Thyroid gland (tissue), 4 donors: ENCODE data around the gene PTPRT. TPM values are rescaled to one million over a fixed set of nuclear protein-coding genes. Genes with fewer than 3 reads are reported as not detected.
"Not testable (repeated sequence)": the region's sequence is repeated elsewhere in the genome, so short reads cannot be mapped to it uniquely, and the experiment has no call there.

Source experiments
- DNase-seq, 2 donors: peaks; one replicate each; pipeline ENCODE4 v3.0.0-alpha.2; 2019
- H3K27ac ChIP-seq, 3 donors: fragments of 200-600 bp; sonication (generic); 1 replicate in 2 of 3; 2 replicates in 1 of 3; pipeline ENCODE4 v1.5.1; 2016 to 2019; ENCODE audit warnings: mild to moderate bottlenecking in 1 of 3, moderate library complexity in 1 of 3
- H3K27me3 ChIP-seq: fragments of 200-600 bp; sonication (generic); one replicate; pipeline ENCODE4 v1.5.1; 2019
- H3K36me3 ChIP-seq, 2 donors: fragments of 200-600 bp; sonication (generic); one replicate each; pipeline ENCODE4 v1.5.1; 2016 to 2019
- H3K4me1 ChIP-seq, 2 donors: fragments of 200-600 bp; sonication (generic); one replicate each; pipeline ENCODE4 v1.5.1; 2017 to 2019
- H3K4me3 ChIP-seq, 3 donors: fragments of 200-600 bp; sonication (generic); replicated peaks in 1 of 3; 1 replicate in 2 of 3; 2 replicates in 1 of 3; pipeline ENCODE4 v1.5.1; 2016; ENCODE audit warnings: mild to moderate bottlenecking in 1 of 3
- H3K9me3 ChIP-seq: fragments of 200-600 bp; sonication (generic); one replicate; pipeline ENCODE4 v1.5.1; 2017
- POLR2A ChIP-seq, 2 donors: fragments of 450-650 bp; IDR thresholded peaks; one replicate each; pipeline ENCODE4 v1.6.1; 2017; ENCODE audit warnings: antibody characterized with exemption in 2 of 2, mild to moderate bottlenecking in 2 of 2, moderate library complexity in 1 of 2
- WGBS, 2 donors: methylation state at CpG; one replicate each; pipeline ENCODE4 v1.1.5; 2017; 5-methylcytosine and 5-hydroxymethylcytosine counted together
- intact Hi-C: fragments of 100-400 bp; cut with DNase I; formaldehyde crosslinking; loops from one replicate; pipeline ENCODE4 v1.15.1; 2023
- total RNA-seq, 4 donors: library from RNA; depleted of rRNA; stranded (reverse); fragments of >200 nt; gene quantifications; one replicate each; pipeline ENCODE4 v1.2.3, GENCODE V29; 2016
- TF ChIP-seq, protein P1 (sequence below), 6 experiments: fragments of 200-600 bp in 3 of 6; fragments of 450-650 bp in 3 of 6; sonication (generic) in 3 of 6; IDR thresholded peaks; one replicate each; pipeline ENCODE4 v1.5.1; 2016 to 2019; ENCODE audit warnings: antibody characterized with exemption in 6 of 6, mild to moderate bottlenecking in 2 of 6, inconsistent platforms in 1 of 6, moderate library complexity in 1 of 6

Gene PTPRT
- total RNA-seq, 4 donors from 2014 or later = 0.11 to 0.15 TPM; not detected in 2

DNA sequence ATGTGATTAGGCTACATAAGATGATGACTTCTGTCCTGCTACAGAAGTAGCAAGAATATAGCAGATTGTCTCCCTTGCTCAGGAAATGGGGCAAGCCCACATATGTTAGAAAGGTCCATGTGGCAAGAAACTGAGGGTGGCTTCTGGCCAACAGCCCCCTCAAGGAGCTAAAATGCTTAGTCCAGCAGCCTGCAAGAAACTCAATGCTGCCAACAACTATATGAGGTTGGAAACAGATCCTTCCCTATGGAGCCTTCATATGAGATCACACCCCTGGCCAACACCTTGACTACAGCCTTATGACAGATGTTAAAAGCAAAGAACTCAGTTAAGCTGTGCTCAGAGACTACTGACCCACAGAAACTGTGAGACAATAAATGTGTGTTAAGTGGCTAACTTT, 22.1 kb downstream of the PTPRT start:
- no peak overlapping the region for H3K27ac ChIP-seq
- no peak overlapping the region for H3K4me3 ChIP-seq
- intact Hi-C loops = no loop called here
- no peaks in the 10 kb centered on the region for H3K27me3 ChIP-seq
- no peaks in the 10 kb centered on the region for H3K4me1 ChIP-seq
- no peaks in the 10 kb centered on the region for H3K9me3 ChIP-seq
- TF ChIP-seq POLR2A (IDR thresholded peaks at IDR 0.05) = no peak
- TF ChIP-seq, protein P1, sequence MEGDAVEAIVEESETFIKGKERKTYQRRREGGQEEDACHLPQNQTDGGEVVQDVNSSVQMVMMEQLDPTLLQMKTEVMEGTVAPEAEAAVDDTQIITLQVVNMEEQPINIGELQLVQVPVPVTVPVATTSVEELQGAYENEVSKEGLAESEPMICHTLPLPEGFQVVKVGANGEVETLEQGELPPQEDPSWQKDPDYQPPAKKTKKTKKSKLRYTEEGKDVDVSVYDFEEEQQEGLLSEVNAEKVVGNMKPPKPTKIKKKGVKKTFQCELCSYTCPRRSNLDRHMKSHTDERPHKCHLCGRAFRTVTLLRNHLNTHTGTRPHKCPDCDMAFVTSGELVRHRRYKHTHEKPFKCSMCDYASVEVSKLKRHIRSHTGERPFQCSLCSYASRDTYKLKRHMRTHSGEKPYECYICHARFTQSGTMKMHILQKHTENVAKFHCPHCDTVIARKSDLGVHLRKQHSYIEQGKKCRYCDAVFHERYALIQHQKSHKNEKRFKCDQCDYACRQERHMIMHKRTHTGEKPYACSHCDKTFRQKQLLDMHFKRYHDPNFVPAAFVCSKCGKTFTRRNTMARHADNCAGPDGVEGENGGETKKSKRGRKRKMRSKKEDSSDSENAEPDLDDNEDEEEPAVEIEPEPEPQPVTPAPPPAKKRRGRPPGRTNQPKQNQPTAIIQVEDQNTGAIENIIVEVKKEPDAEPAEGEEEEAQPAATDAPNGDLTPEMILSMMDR (IDR thresholded peaks at IDR 0.05) = no peak
- no peak for DNase-seq
- no peaks in the 10 kb centered on the region for H3K36me3 ChIP-seq

DNA sequence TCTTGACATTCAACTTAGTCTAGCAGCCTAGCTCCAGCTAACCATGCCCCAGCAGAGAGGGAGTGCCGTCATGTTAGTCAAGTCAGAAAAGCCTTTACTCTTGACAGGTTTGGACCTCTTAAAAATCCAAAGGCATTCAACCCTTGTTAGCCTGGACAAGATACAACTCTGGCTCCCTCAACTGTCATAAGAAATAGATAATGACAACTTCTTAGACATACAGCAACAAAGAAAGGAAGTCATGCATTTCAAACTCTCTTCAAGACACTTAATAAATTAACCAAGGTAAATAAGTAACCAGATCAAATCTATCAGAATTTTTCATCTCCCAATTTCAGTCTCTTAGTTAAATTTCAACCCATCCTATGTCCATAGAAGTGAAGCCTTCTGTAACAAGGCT, 22.7 kb downstream of the PTPRT start:
- no peaks in the 10 kb centered on the region for H3K4me1 ChIP-seq
- H3K4me3 ChIP-seq = no peak overlapping the region
- TF ChIP-seq, protein P1 (IDR thresholded peaks at IDR 0.05) = no peak
- TF ChIP-seq POLR2A (IDR thresholded peaks at IDR 0.05) = no peak
- no peaks in the 10 kb centered on the region for H3K36me3 ChIP-seq
- no peaks in the 10 kb centered on the region for H3K9me3 ChIP-seq
- H3K27ac ChIP-seq = no peak overlapping the region
- no peak for DNase-seq
- intact Hi-C loops = no loop called here
- WGBS, 2 donors = 43 to 46% methylated on average over 1 of the region's 1 CpG
- no peaks in the 10 kb centered on the region for H3K27me3 ChIP-seq

DNA sequence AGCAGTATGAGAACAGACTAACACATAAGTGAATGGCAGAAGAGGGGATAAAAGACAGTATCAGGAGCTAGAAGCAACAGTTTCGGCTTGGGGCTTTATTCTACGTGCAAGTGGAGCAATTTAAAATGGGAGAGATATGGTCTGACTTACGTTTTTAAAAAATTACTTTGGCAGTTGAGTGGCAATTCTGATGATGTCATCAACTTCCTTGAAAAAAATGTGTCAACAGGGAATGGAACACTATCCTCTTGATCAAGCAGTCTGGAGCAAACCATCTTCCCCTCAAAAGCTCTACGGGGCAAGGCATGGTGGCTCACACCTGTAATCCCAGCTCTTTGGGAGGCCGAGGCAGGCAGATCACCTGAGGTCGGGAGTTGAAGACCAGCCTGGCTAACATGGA, 24.1 kb downstream of the PTPRT start:
- no peaks in the 10 kb centered on the region for H3K36me3 ChIP-seq
- no peaks in the 10 kb centered on the region for H3K4me1 ChIP-seq
- TF ChIP-seq, protein P1 (IDR thresholded peaks at IDR 0.05) = no peak
- TF ChIP-seq POLR2A (IDR thresholded peaks at IDR 0.05) = no peak
- H3K9me3 ChIP-seq = no peaks in the 10 kb centered on the region
- no peak overlapping the region for H3K27ac ChIP-seq
- 85 to 88% methylated on average over 6 of the region's 6 CpGs for WGBS, 2 donors
- DNase-seq = no peak
- intact Hi-C loops = no loop called here
- no peak overlapping the region for H3K4me3 ChIP-seq
- no peaks in the 10 kb centered on the region for H3K27me3 ChIP-seq

DNA sequence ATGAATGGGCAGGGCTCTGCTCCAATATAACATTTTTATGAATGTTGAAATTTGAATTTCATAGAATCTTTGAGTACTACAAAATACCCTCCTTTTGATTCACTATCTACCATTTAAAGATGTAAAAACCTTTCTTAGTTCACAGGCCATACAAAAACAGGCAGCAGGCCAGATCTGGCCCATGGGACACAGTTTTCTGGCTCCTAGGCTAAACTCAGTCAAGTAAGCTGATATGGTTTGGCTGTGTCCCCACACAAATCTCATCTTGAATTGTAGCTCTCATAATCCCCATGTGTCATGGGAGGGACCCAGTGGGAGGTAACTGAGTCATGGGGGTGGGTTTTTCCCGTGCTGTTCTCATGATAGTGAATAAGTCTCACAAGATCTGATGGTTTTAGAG, 25.0 kb downstream of the PTPRT start:
- H3K27ac ChIP-seq, H3K27me3 ChIP-seq, H3K36me3 ChIP-seq, H3K4me3 ChIP-seq, DNase-seq, H3K9me3 ChIP-seq, H3K4me1 ChIP-seq, intact Hi-C loops: not testable (repeated sequence)
- WGBS, 2 donors = 58 to 65% methylated on average over 1 of the region's 1 CpG

DNA sequence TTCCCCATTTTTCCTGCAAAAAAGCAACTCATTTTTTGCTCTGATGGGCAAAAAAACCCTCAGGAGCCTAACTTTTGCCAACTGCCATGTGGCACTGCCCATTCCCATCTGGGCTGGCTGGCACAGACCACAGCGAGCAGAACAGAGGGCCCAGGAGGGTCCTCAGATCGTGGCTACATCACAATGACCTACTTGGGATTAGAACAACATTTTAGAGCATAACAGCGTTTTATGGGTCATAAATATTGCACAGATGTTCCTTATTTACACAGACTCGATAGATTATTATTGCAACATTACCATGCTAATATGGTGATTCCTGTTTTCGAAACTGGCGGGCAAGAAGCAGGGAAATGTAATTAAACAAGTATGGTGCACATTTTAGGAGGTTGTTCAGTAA, 28.0 kb downstream of the PTPRT start:
- H3K36me3 ChIP-seq = no peaks in the 10 kb centered on the region
- no peak overlapping the region for H3K4me3 ChIP-seq
- intact Hi-C loops = no loop called here
- no peak overlapping the region for H3K27ac ChIP-seq
- no peaks in the 10 kb centered on the region for H3K4me1 ChIP-seq
- H3K9me3 ChIP-seq = no peaks in the 10 kb centered on the region
- no peaks in the 10 kb centered on the region for H3K27me3 ChIP-seq
- TF ChIP-seq, protein P1 (IDR thresholded peaks at IDR 0.05) = no peak
- TF ChIP-seq POLR2A (IDR thresholded peaks at IDR 0.05) = no peak
- 73 to 76% methylated on average over 6 of the region's 6 CpGs for WGBS, 2 donors
- no peak for DNase-seq

DNA sequence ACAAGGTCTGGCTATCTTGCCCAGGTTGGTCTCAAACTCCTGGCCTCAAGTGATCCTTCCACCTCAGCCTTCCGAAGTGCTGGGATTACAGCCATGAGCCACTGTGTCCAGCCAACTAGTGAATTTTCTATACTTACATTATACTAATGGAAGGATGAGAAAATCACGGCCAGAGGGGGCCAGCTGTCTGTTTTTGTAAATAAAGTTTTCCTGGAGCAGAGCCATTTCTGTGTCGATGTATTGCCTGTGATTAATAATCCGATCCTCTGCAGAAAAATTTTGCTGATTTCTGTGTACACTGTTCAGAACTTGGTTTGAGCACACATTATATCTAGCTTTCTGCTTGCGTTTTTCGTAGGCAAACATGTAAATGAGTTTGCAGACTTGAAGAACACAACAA, 28.8 kb downstream of the PTPRT start:
- Histone ChIP-seq H3K27me3 (no peaks in the 10 kb centered on the region), H3K27ac (no peak overlapping the region), H3K9me3 (no peaks in the 10 kb centered on the region), H3K4me1 (no peaks in the 10 kb centered on the region), H3K36me3 (no peaks in the 10 kb centered on the region), H3K4me3 (no peak overlapping the region)
- 79 to 85% methylated on average over 6 of the region's 6 CpGs for WGBS, 2 donors
- intact Hi-C loops = no loop called here
- TF ChIP-seq POLR2A (IDR thresholded peaks at IDR 0.05) = no peak
- TF ChIP-seq, protein P1 (IDR thresholded peaks at IDR 0.05) = no peak
- no peak for DNase-seq
